Globus pallidus (tissue), 1 donor: Measurements from ENCODE around the gene PTPRJ.
A peak's percentile ranks its signal among the peaks of the same experiment; 100 is the strongest.
"Not testable (repeated sequence)": the region's sequence is repeated elsewhere in the genome, so short reads cannot be mapped to it uniquely, and the experiment has no call there.

Experiments
- DNase-seq: peaks from one replicate; pipeline ENCODE4 v3.0.0-alpha.2; 2015; ENCODE audit warnings: low spot score

PTPRJ gene

GRCh38 chr11:47980088-47980906, at the start of gene PTPRJ:
PTPRJ (plus strand) TSS chr11:47980559; CDS start chr11:47980913, 354 bp downstream.
- peak; percentile 80 for DNase-seq

DNA sequence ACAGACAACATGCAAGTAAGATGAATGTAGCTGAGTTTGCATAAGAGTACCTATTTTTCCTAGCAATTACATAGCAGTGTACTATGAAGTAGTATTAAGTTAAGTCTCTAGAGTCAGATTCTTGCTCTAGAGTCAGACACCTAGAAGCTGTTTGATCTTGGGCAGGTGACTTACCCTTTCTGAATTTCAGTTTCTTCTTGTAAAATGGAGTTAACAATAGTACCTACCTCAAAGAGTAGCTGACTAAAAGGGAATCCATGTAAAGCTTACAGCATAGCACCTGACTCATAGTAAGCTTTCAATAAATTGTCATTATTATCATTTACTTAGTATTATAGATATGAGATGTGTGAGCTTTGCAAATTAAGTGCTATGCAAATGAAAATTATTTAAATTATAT, 47.8 kb upstream of the PTPRJ start:
- DNase-seq, result no peak

GRCh38 chr11:47933797-47934196, 46.6 kb upstream of the PTPRJ start:
- DNase-seq, result not testable (repeated sequence)

GRCh38 chr11:47938791-47939560, 41.4 kb upstream of the PTPRJ start:
- DNase-seq, result no peak

GRCh38 chr11:47940904-47941649, 39.3 kb upstream of the PTPRJ start:
- DNase-seq, result no peak

- DNase-seq, result peak; percentile 55
Measured at GRCh38 chr11:47941907-47942558, 38.3 kb upstream of the PTPRJ start.

DNA sequence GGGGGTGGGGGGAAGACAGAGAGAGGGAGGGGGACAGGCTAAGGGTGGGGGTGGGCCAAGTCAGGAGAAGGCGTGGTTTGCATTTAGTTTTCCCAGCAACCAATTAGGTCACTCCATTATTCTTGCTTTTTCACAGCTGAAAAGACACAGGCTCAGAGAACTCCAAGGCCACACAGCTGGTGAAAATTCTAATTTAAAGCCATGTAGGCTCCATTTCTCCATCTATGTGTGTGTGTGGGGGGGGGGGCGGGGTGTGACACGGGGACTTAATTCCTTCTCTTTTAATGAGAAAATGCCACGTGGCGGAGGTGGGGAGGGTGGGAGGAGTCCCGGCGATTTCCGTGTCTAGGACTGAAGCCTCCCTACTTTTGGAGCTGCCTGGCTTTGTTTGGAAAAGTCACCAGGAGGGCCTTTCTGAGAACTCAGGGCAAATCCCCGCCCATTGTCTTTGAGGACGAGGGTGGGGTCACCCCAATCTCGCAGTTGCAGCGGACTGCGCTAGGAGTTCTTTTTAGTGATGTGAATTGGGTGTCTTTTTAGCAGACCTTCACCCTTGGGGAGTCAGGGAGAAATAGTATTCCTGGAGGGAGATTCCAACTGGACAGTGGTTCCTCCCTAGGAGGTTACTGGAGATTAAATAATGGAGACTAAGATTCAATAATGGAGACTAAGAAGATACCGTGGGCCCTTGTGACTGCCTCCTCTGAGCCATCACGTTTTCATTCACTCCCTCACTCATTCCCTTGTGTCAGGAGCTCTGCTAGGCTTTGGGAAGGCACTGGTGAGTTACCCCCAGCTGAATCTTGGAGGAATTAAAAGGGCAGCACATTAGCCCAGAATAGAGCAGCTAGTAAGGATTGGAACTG, 36.4 kb upstream of the PTPRJ start:
- DNase-seq, result no peak

DNA sequence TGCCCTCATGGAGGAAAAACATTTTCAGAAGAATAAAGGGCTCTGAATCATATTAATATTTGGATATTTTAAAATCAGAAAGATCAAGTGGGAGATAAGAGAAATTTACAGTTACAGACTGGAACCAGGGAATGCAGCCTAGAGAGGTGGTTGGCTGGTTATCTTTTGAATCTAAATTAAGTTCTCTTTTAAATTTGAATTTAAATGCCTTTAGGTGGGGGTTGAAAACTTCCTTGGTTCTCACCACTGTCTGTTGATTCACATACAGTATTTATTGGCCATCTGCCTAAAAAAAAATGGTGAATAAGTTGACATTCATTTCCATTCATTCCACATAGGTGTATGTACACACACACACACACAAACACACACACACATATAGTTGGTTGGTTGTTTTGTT, 35.7 kb upstream of the PTPRJ start:
- no peak for DNase-seq

GRCh38 chr11:47946682-47947559, 33.4 kb upstream of the PTPRJ start:
- DNase-seq, result no peak

DNA sequence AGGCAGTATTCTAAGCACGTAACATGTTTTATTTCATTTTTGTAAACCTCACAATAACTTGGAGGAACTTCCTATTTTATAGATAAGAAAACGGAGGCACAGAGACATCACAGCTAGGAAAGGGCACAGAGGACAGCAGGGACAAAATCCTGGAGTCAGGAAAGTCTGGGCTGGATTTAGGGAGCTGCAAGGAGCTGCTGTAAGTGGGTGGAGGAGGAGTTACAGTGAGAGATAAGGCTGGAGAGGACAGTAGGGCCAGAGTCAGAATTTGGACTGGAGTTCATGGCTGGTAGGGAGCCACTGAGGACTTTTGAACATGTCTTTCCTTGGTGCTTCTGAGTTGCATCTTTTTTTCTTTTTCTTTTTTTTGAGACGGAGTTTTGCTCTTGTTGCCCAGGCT, 32.2 kb upstream of the PTPRJ start:
- DNase-seq, result no peak

- not testable (repeated sequence) for DNase-seq
Measured at GRCh38 chr11:47949001-47949675, 31.2 kb upstream of the PTPRJ start.

DNA sequence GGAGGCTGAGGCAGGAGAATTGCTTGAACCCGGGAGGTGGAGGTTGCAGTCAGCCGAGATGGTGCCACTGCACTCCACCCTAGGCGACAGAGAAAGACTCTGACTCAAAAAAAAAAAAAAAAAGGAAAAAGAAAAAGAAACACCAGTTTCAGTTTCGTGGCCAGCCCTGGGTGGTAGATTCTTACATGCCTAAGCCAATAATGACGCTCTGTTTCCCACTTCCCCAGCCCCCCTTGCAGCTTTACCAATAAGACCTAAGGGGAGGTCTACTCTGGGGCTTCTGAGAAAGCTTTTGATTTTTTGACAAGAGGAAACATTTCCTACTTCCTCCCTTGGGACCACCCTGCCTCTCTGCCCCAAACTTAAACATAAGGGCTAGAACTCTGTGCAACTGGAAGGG, 30.0 kb upstream of the PTPRJ start:
- DNase-seq, result no peak

DNA sequence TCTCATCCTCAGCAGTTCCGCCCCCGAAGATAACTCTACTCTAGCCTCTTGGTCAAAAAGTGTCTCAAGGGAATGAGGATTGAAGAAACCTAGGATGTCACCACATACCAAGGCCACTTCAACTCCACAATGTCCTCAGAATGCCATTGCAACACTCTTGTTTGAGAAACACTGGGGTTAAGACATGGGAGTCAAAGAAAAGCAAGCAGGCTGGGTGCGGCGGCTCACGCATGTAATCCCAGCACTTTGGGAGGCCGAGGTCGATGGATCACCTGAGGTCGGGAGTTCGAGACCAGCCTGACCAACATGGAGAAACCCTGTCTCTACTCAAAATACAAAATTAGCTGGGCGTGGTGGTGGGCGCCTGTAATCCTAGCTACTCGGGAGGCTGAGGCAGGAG, 28.9 kb upstream of the PTPRJ start:
- not testable (repeated sequence) for DNase-seq

- no peak for DNase-seq
Measured at GRCh38 chr11:47955061-47955755, 25.2 kb upstream of the PTPRJ start.

GRCh38 chr11:47960015-47960414, 20.3 kb upstream of the PTPRJ start:
- DNase-seq, result no peak

DNA sequence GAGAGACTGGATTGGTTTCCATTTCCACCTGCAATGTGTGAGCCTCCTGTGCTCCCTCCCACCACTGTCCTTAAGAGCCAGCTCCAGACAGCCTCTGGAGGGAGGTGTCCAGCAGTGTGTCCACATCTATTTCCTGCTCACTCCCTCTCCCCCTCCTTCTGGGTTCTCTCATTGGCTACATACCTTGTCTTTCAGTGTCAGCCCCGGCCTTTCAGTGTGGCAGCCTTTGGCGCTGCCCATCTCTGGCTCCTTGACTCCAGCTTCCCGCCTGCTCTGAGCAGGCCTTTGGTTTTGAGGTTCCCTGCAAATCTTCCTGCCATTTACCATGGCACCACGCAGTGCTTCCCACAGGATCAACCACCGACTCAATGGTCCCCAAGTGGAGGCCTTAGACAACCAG, 19.0 kb upstream of the PTPRJ start:
- no peak for DNase-seq

DNA sequence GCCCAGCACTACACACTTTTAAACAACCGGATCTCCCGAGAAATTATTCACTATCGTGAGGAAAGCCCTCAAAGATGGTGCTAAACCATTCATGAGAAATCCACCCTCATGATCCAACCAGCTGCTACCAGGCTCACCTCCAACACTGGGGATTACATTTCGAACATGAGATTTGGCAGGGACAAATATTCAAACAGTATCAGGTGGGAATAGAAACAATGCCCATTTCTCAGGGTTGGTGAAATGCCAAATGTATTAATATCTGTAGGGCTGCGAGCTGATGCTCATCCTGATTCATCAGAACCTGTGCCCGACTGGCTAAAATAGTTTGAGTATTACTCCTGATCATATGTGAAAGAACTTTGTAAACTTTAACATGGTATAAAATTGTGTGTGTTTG, 15.8 kb upstream of the PTPRJ start:
- no peak for DNase-seq

DNA sequence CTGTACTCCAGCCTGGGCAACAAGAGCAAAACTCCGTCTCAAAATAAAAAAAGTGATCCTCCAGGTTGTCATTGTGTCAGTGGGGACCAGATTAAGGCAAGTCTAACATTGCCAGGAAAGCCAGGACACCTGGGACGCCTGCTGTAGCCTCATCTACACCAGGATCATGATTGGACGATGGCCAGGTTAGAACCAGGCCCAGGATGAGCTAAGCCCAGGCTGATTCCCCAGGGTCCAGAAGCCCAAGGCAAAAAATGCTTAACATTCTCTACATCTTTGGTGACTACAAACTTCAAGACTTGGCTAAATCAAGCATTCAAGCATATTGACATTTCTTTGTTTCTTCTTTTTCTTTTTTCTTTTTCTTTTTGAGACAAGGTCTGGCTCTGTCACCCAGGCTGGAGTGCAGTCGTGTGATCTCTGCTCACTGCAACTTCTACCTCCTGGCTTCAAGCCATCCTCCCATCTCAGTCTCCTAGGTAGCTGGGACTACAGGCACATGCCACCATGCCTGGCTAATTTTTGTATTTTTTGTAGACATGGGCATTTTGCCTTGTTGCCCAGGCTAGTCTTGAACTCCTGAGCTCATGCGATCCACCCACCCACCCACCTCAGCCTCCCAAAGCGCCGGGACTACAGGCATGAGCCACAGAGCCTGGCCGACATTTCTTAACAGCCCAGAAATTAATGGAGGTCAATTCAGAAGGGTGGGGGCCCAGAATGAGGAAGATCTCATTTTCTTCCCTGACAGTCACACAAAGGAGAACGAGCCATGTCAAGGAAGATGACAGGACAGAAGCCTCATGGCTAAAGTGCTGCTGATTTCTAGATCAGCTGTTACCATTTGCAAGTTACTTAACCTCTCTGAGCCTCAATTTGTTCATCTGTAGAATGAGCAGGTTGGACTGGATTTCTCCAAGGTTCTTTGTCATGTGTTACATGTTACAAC, 12.5 kb upstream of the PTPRJ start:
- no peak for DNase-seq
